HepG2 (cell line): Measurements from ENCODE around the gene FAM168A. TPM values are rescaled to one million over a fixed set of nuclear protein-coding genes. Genes with fewer than 3 reads are reported as not detected.

Source experiments
- ELK4 ChIP-seq: sonication (generic); formaldehyde crosslinking; IDR thresholded peaks from 2 replicates; pipeline ENCODE4 v1.9.0; 2021; ENCODE audit warnings: missing genetic modification reagents, borderline replicate concordance
- GZF1 ChIP-seq: sonication (generic); formaldehyde crosslinking; IDR thresholded peaks from 2 replicates; pipeline ENCODE4 v1.5.1; 2020; ENCODE audit warnings: mild to moderate bottlenecking, missing genetic modification reagents
- HIC2 ChIP-seq: sonication (generic); formaldehyde crosslinking; IDR thresholded peaks from 2 replicates; pipeline ENCODE4 v1.9.0; 2022; ENCODE audit warnings: low read depth, missing genetic modification reagents
- KLF15 ChIP-seq: sonication (generic); formaldehyde crosslinking; IDR thresholded peaks from 2 replicates; pipeline ENCODE4 v1.8.1; 2023; ENCODE audit warnings: borderline replicate concordance, mild to moderate bottlenecking, inconsistent platforms, missing genetic modification reagents, mixed read lengths
- RBAK ChIP-seq: sonication (generic); formaldehyde crosslinking; IDR thresholded peaks from 2 replicates; pipeline ENCODE4 v1.5.1; 2020; ENCODE audit warnings: mild to moderate bottlenecking, missing genetic modification reagents
- SKIL ChIP-seq: sonication (generic); formaldehyde crosslinking; IDR thresholded peaks from 2 replicates; pipeline ENCODE4 v1.8.0; 2022; ENCODE audit warnings: missing genetic modification reagents, mild to moderate bottlenecking, moderate library complexity, borderline replicate concordance
- SMARCC2 ChIP-seq: fragments of 450-650 bp; IDR thresholded peaks from 2 replicates; pipeline ENCODE4 v1.6.1; 2017; ENCODE audit warnings: antibody characterized with exemption, mild to moderate bottlenecking
- U2AF2 ChIP-seq: fragments of 200-400 bp; formaldehyde crosslinking; IDR thresholded peaks from 2 replicates; pipeline ENCODE4 v1.6.1; 2017; ENCODE audit warnings: low read depth, mild to moderate bottlenecking, low read length
- USF2 ChIP-seq, 2 experiments: sonication (generic) in 1 of 2; formaldehyde crosslinking in 1 of 2; IDR thresholded peaks; 2 replicates each; pipeline versions ENCODE4 v1.5.1 to v1.6.1; 2011 to 2020; ENCODE audit warnings: borderline replicate concordance in 1 of 2, low read depth in 1 of 2, low read length in 1 of 2, mild to moderate bottlenecking in 1 of 2, missing genetic modification reagents in 1 of 2, moderate library complexity in 1 of 2
- ZNF138 ChIP-seq: sonication (generic); formaldehyde crosslinking; IDR thresholded peaks from 2 replicates; pipeline ENCODE4 v1.5.0; 2020; ENCODE audit warnings: mild to moderate bottlenecking, low read depth, missing genetic modification reagents
- ZNF280D ChIP-seq: sonication (generic); formaldehyde crosslinking; IDR thresholded peaks from 2 replicates; pipeline ENCODE4 v1.5.1; 2020; ENCODE audit warnings: mild to moderate bottlenecking, missing genetic modification reagents
- ZNF362 ChIP-seq: sonication (generic); formaldehyde crosslinking; IDR thresholded peaks from 2 replicates; pipeline ENCODE4 v1.4.0; 2020; ENCODE audit warnings: missing genetic modification reagents, mild to moderate bottlenecking, borderline replicate concordance
- ZNF629 ChIP-seq: sonication (generic); formaldehyde crosslinking; conservative IDR thresholded peaks from 2 replicates; pipeline ENCODE4 v1.5.0; 2020; ENCODE audit warnings: missing genetic modification reagents
- ZNF775 ChIP-seq: sonication (generic); formaldehyde crosslinking; IDR thresholded peaks from 2 replicates; pipeline ENCODE4 v1.4.0; 2020; ENCODE audit warnings: missing genetic modification reagents, mild to moderate bottlenecking, moderate library complexity, borderline replicate concordance
- polyA plus RNA-seq, 8 experiments: library from polyadenylated mRNA; depleted of rRNA in 3 of 8; stranded (reverse) in 7 of 8; unstranded in 1 of 8; fragments of >200 nt; fragmentation: Illumina TruSeq in 4 of 8; extraction: Trizol in 4 of 8; gene quantifications; 2 replicates each; pipeline versions ENCODE4 v1.2.1 to v1.2.3, GENCODE V29; 2011 to 2016; ENCODE audit warnings: low read depth in 4 of 8, missing spikeins in 1 of 8, mixed read lengths in 1 of 8; ENCODE audit not compliant: insufficient read depth in 1 of 8
- total RNA-seq, 5 experiments: library from RNA; depleted of rRNA; stranded (reverse); fragments of >200 nt; fragmentation: Illumina TruSeq; extraction: Trizol; gene quantifications; 2 replicates each; pipeline ENCODE4 v1.2.3, GENCODE V29; 2016; ENCODE audit warnings: low read depth in 1 of 5

FAM168A gene
- total and polyA plus RNA-seq, 2 of the 13 experiments (the other 11 are each of a cell fraction or from before 2014, with no cell fraction given): 13.9 to 15.8 TPM

- TF ChIP-seq KLF15 (CRISPR knock-in tag): peak; percentile 20; the same call in 1 of the 2 replicates
- no peak for TF ChIP-seq ZNF775 (CRISPR knock-in tag)
- no peak for TF ChIP-seq ZNF629
- TF ChIP-seq RBAK: no peak
- no peak for TF ChIP-seq SMARCC2
- 0 out of 2 replicates have a peak, but pooled peaks have one; percentile 25 for TF ChIP-seq ZNF138 (CRISPR knock-in tag)
- TF ChIP-seq U2AF2: no peak
- peak; percentile 67; the same call in 1 of the 2 replicates for TF ChIP-seq ZNF280D (CRISPR knock-in tag)
- TF ChIP-seq SKIL (CRISPR knock-in tag): peak; percentile 56; the same call in 1 of the 2 replicates
- TF ChIP-seq GZF1 (CRISPR knock-in tag): no peak
- TF ChIP-seq USF2 (IDR thresholded peaks at IDR 0.05; ENCODE audit: low read depth, low read length): no peak
- no peak; the same call in 1 of the 2 replicates for TF ChIP-seq USF2 (CRISPR knock-in tag; IDR thresholded peaks at IDR 0.05; ENCODE audit: borderline replicate concordance)
- no peak for TF ChIP-seq ZNF362 (CRISPR knock-in tag)
- TF ChIP-seq HIC2 (CRISPR knock-in tag): no peak
- no peak for TF ChIP-seq ELK4 (CRISPR knock-in tag)
These were observed at the start of gene FAM168A (continued) for GRCh38 chr11:73597956-73598718.
